GM12878 (cell line): Measurements from ENCODE around the gene CLDN4.
"Not testable (repeated sequence)": the region's sequence is repeated elsewhere in the genome, so short reads cannot be mapped to it uniquely, and the experiment has no call there.

ENCODE experiments used
- BCLAF1 ChIP-seq: fragments of 450-650 bp; IDR thresholded peaks from 2 replicates; pipeline ENCODE4 v1.6.1; 2017; ENCODE audit warnings: antibody characterized with exemption, mild to moderate bottlenecking, moderate library complexity
- CTCF ChIP-seq, 3 experiments: IDR thresholded peaks in 2 of 3; conservative IDR thresholded peaks in 1 of 3; 2 replicates each; pipeline ENCODE4 v1.5.1; 2011; ENCODE audit warnings: low read depth in 3 of 3, low read length in 3 of 3, mild to moderate bottlenecking in 3 of 3, control low read depth in 2 of 3, moderate library complexity in 2 of 3, inconsistent platforms in 1 of 3, mixed read lengths in 1 of 3; ENCODE audit not compliant: control insufficient read depth in 2 of 3, insufficient read depth in 1 of 3; ENCODE audit errors: extremely low read depth in 1 of 3
- EGR1 ChIP-seq, 2 experiments: IDR thresholded peaks; 1 replicate in 1 of 2; 2 replicates in 1 of 2; pipeline ENCODE4 v1.6.1; 2011 to 2012; ENCODE audit warnings: low read depth in 2 of 2, low read length in 2 of 2, borderline replicate concordance in 1 of 2, mild to moderate bottlenecking in 1 of 2, moderate library complexity in 1 of 2
- ETV6 ChIP-seq, 2 experiments: fragments of 450-650 bp in 1 of 2; IDR thresholded peaks in 1 of 2; conservative IDR thresholded peaks in 1 of 2; 2 replicates each; pipeline ENCODE4 v1.6.1; 2014; ENCODE audit warnings: antibody characterized with exemption in 1 of 2, borderline replicate concordance in 1 of 2, low read depth in 1 of 2, mild to moderate bottlenecking in 1 of 2, moderate library complexity in 1 of 2
- EZH2 ChIP-seq: IDR thresholded peaks from 2 replicates; pipeline ENCODE4 v1.6.1; 2012; ENCODE audit warnings: low read depth, mild to moderate bottlenecking, control low read depth, inconsistent platforms, low read length, borderline replicate concordance; ENCODE audit not compliant: control insufficient read depth
- MTA2 ChIP-seq: fragments of 450-650 bp; IDR thresholded peaks from 2 replicates; pipeline ENCODE4 v1.6.1; 2016; ENCODE audit warnings: low read depth, mild to moderate bottlenecking, moderate library complexity
- MYC ChIP-seq: IDR thresholded peaks from 2 replicates; pipeline ENCODE4 v1.6.1; 2011; ENCODE audit warnings: mild to moderate bottlenecking, low read length, moderate library complexity, inconsistent platforms; ENCODE audit not compliant: insufficient read depth, insufficient replicate concordance, insufficient read length, severe bottlenecking
- POLR2A ChIP-seq: IDR thresholded peaks from 2 replicates; pipeline ENCODE4 v1.6.1; 2011; ENCODE audit warnings: low read depth, mild to moderate bottlenecking, low read length
- RAD21 ChIP-seq: IDR thresholded peaks from 2 replicates; pipeline ENCODE4 v1.6.1; 2011; ENCODE audit warnings: mild to moderate bottlenecking, low read depth, low read length, moderate library complexity; ENCODE audit not compliant: insufficient read depth
- RUNX3 ChIP-seq: IDR thresholded peaks from 2 replicates; pipeline ENCODE4 v1.6.1; 2012; ENCODE audit warnings: low read length, inconsistent platforms
- SMC3 ChIP-seq: IDR thresholded peaks from 2 replicates; pipeline ENCODE4 v1.6.1; 2011; ENCODE audit warnings: low read length, improper control_type of control experiment, borderline replicate concordance
- TAF1 ChIP-seq: IDR thresholded peaks from 2 replicates; pipeline ENCODE4 v1.6.1; 2011; ENCODE audit warnings: mild to moderate bottlenecking, low read depth, low read length, borderline replicate concordance
- TCF7 ChIP-seq: IDR thresholded peaks from 2 replicates; pipeline ENCODE4 v1.6.1; 2014; ENCODE audit warnings: antibody characterized with exemption, borderline replicate concordance
- USF2 ChIP-seq: IDR thresholded peaks from 2 replicates; pipeline ENCODE4 v1.6.1; 2011; ENCODE audit warnings: low read depth, low read length, improper control_type of control experiment, borderline replicate concordance

GRCh38 chr7:73845701-73846195 is 15.0 kb downstream of the CLDN4 start:
- not testable (repeated sequence) for TF ChIP-seq CTCF (IDR thresholded peaks at IDR 0.05 in 2 of 3, conservative IDR thresholded peaks at IDR 0.05 in 1 of 3; ENCODE audit: control insufficient read depth in 2 of 3, extremely low read depth in 1 of 3, insufficient read depth in 1 of 3, low read depth in 3 of 3, low read length in 3 of 3); USF2; EGR1 (IDR thresholded peaks at IDR 0.05; ENCODE audit: borderline replicate concordance in 1 of 2, low read depth in 2 of 2, low read length in 2 of 2); ETV6 (conservative IDR thresholded peaks at IDR 0.05 in 1 of 2, IDR thresholded peaks at IDR 0.05 in 1 of 2; ENCODE audit: borderline replicate concordance in 1 of 2, low read depth in 1 of 2); RUNX3; POLR2A; MYC; TAF1; RAD21; EZH2; SMC3; MTA2; BCLAF1; TCF7
